ENCODE measurements around the gene C16orf95.

GRCh38 chr16:87332150-87332549 is 15.0 kb upstream of the C16orf95 start:
- TF ChIP-seq POLR2AphosphoS5 (IDR thresholded peaks at IDR 0.05) (no peak), CTCF (IDR thresholded peaks at IDR 0.05) (no peak), POLR2A (IDR thresholded peaks at IDR 0.05) (no peak)
